Measurements from ENCODE around the gene SLC26A1.

DNA sequence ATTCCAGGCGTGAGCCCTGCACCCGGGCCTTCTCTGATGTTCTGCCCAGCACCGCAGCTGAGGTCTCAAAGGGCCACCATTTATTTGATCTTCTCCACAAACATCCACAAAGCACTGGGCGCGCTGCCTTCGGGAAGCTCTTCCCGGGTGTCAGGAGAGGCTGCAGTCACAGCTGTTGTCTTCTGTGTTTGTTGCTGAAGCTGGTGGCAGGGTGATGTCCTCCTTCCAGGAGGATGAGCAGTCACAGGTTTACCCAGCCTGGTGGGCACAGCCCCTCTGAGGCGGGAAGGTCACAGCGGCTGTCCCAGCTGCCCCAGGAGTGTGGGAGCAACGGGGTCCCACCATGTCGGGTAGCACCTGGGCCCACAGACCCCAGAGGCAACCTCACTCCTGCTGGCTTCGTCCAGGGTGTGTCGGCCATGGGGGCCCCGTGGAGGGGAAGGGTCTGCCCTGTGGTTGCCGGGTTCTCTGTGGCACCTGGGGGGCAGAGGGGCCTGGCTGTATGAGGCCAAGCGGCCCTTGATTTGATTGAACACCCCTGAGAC is 45.8 kb upstream of the SLC26A1 start:
- TF ChIP-seq, protein P1, sequence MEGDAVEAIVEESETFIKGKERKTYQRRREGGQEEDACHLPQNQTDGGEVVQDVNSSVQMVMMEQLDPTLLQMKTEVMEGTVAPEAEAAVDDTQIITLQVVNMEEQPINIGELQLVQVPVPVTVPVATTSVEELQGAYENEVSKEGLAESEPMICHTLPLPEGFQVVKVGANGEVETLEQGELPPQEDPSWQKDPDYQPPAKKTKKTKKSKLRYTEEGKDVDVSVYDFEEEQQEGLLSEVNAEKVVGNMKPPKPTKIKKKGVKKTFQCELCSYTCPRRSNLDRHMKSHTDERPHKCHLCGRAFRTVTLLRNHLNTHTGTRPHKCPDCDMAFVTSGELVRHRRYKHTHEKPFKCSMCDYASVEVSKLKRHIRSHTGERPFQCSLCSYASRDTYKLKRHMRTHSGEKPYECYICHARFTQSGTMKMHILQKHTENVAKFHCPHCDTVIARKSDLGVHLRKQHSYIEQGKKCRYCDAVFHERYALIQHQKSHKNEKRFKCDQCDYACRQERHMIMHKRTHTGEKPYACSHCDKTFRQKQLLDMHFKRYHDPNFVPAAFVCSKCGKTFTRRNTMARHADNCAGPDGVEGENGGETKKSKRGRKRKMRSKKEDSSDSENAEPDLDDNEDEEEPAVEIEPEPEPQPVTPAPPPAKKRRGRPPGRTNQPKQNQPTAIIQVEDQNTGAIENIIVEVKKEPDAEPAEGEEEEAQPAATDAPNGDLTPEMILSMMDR (IDR thresholded peaks at IDR 0.05): no peak
- TF ChIP-seq EZH2 (IDR thresholded peaks at IDR 0.05) (no peak), EZH2phosphoT487 (IDR thresholded peaks at IDR 0.05) (no peak)
